IMR-90 (cell line): ENCODE results near the gene LAMA5.

Experiments
- CTCF ChIP-seq: conservative IDR thresholded peaks from 2 replicates; pipeline ENCODE4 v1.5.1; 2012; ENCODE audit warnings: mild to moderate bottlenecking, low read depth, low read length, improper control_type of control experiment
- POLR2A ChIP-seq: IDR thresholded peaks from 2 replicates; pipeline ENCODE4 v1.6.1; 2012; ENCODE audit warnings: mild to moderate bottlenecking, low read depth, low read length
- RAD21 ChIP-seq: IDR thresholded peaks from 2 replicates; pipeline ENCODE4 v1.6.1; 2012; ENCODE audit warnings: low read length, improper control_type of control experiment
- RCOR1 ChIP-seq: IDR thresholded peaks from 2 replicates; pipeline ENCODE4 v1.6.1; 2012; ENCODE audit warnings: mild to moderate bottlenecking, low read length, improper control_type of control experiment; ENCODE audit not compliant: insufficient replicate concordance
- SMC3 ChIP-seq: fragments of 150-350 bp; IDR thresholded peaks from 2 replicates; pipeline ENCODE4 v1.6.1; 2016; ENCODE audit warnings: low read depth, mild to moderate bottlenecking, antibody characterized with exemption, low read length, moderate library complexity

DNA sequence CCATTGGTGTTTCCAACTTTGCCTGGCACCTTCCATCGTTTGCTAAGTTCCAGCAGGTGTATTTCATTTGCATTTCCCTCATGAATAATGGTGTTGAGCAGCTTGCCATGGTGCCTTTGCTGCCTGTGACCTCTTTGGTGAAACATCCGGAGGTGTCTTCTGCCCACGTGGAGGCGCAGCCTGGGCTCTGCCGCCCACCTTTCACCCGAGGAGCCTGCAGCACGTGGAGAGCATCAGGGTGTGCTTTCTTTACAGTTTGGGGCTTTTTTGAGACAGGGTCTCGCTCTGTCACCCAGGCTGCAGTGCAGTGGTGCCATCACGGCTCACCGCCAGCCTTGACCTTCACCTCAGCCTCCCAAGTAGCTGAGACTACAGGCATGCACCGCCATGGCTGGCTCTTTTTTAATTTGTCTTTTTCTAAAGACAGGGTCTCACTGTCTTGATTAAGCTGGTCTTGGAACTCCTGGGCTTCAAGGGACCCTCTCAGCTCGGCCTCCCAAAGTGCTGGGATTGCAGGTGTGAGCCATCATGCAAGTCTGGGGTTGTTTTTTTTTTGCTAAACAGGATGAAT, 67.4 kb downstream of the LAMA5 start:
- TF ChIP-seq POLR2A (no peak), CTCF (no peak), SMC3 (no peak), RCOR1 (no peak), RAD21 (no peak)
